Uterus (tissue), 2 donors: ENCODE measurements around the gene KIF26A.
"Not testable (repeated sequence)": the region's sequence is repeated elsewhere in the genome, so short reads cannot be mapped to it uniquely, and the experiment has no call there.

ENCODE experiments used
- CTCF ChIP-seq, 4 experiments: fragments of 200-600 bp in 2 of 4; fragments of 450-650 bp in 2 of 4; sonication (generic) in 2 of 4; IDR thresholded peaks; one replicate each; pipeline ENCODE4 v1.5.1; 2016 to 2019; ENCODE audit warnings: antibody characterized with exemption in 4 of 4, mild to moderate bottlenecking in 2 of 4, moderate library complexity in 1 of 4
- POLR2A ChIP-seq, 2 donors: fragments of 450-650 bp; IDR thresholded peaks; one replicate each; pipeline ENCODE4 v1.6.1; 2016; ENCODE audit warnings: antibody characterized with exemption in 2 of 2, mild to moderate bottlenecking in 1 of 2, moderate library complexity in 1 of 2

GRCh38 chr14:104209071-104209470 lies 70.7 kb downstream of the KIF26A start:
- not testable (repeated sequence) for TF ChIP-seq POLR2A, CTCF (IDR thresholded peaks at IDR 0.05)
